ENCODE data around the gene ZBTB7C.

ZBTB7C gene

DNA sequence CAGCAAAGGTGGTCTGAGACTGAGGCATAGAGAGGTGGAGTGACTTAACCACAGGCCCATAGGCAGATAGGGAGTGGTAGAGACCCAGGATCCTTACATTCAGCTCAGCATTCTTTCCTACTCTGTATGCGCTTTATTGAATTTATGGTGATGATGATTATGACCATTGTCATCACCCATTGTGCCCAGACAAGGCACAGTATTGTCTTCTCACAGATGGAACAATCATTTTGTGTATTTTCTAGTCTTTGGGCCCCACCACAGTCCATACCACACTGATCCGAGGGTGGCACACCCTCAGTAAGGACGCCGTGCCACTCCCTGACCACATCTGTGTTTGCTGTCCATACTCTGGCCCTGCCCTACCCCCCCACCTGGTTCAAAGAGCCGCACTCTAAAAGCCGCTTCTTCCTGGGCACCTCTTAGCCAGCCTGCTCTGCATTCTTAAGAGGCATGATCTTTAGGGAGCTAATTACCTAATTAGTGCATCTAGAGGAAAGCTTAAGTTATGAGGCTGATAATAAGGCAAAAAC lies 299.2 kb downstream of the ZBTB7C start:
- Histone ChIP-seq H3K36me3 (ENCODE audit: control insufficient read depth in 5 of 5, insufficient read depth in 5 of 5, low read length in 5 of 5) (no peaks in the 10 kb centered on the region), H3K4me3 (ENCODE audit: low read depth in 1 of 5, low read length in 5 of 5) (no peak overlapping the region), H3K9me3 (ENCODE audit: control insufficient read depth in 5 of 5, low read length in 5 of 5) (no peaks in the 10 kb centered on the region), H3K27me3 (ENCODE audit: control insufficient read depth in 5 of 5, insufficient read depth in 4 of 5, low read length in 5 of 5) (peaks cover 0 to 9% (median 0%) of the 10 kb centered on the region in 5 donors), H3K27ac (ENCODE audit: low read depth, low read length) (no peak overlapping the region), H3K9ac (ENCODE audit: low read length in 5 of 5) (no peak overlapping the region), H3K4me1 (ENCODE audit: control insufficient read depth in 5 of 5, insufficient read depth in 5 of 5, low read length in 5 of 5) (no peaks in the 10 kb centered on the region)

DNA sequence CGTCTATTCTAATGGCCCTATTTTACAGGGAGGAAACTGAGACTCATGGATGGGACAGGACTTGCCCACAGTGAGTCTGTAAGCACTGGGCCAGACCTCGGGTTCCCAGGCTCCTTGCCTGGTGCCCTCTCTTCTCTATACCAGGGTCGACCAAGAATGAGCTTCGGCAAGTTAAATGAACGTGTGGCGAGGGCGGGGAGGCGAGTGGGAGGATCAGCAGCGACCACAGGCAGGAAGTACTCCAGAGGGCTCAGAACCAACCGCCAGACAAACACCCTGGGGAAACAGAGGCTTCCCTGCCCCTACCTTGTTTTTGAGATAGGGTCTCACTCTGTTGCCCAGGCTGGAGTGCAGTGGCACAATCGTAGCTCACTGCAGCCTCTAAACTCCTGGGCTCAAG lies 301.0 kb downstream of the ZBTB7C start:
- Histone ChIP-seq H3K27ac (ENCODE audit: low read depth, low read length) (no peak overlapping the region), H3K9ac (ENCODE audit: low read length in 5 of 5) (no peak overlapping the region), H3K4me1 (ENCODE audit: control insufficient read depth in 5 of 5, insufficient read depth in 5 of 5, low read length in 5 of 5) (no peaks in the 10 kb centered on the region), H3K27me3 (ENCODE audit: control insufficient read depth in 5 of 5, insufficient read depth in 4 of 5, low read length in 5 of 5) (peaks cover 0 to 9% (median 0%) of the 10 kb centered on the region in 5 donors), H3K9me3 (ENCODE audit: control insufficient read depth in 5 of 5, low read length in 5 of 5) (no peaks in the 10 kb centered on the region), H3K4me3 (ENCODE audit: low read depth in 1 of 5, low read length in 5 of 5) (no peak overlapping the region), H3K36me3 (ENCODE audit: control insufficient read depth in 5 of 5, insufficient read depth in 5 of 5, low read length in 5 of 5) (no peaks in the 10 kb centered on the region)

DNA sequence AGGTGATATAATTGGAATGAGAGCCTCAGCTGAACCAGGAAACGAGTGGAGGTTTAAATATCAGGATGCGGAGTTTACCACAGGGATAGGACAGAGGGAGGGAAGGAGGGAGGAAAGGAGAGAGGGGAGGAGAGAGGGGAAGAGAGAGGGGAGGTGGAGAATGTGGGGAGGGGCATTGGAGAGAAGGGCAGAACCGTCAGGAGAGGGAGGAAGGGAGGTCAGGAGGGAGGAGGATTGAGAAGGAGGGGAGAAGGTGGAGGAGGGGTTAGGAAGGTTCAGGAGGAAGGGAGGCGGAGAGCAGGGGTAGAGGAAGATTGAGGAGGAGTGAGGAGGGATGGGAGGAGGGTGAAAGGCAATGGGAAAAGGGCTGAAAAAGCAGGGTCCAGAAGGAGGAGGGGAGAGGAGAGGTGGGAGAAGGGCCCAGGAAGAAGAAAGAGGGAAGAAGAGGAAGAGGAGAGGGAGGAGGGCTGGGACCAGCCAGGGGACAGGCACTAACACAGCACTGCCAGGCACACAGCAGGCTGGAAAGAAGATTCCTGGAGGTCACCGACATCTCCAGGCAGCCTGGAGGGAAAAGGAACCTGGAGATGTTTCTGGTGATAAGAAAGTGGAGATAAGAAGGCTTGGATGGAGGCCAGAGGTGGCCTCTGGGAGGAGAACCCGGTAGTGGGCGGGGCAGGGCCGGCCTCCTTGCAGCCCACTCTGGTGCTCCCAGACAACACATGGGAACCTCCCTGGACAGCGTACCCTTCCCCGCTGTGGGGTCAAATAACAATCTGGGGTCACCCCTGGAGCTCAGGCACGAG lies 302.0 kb downstream of the ZBTB7C start:
- Histone ChIP-seq H3K27ac (ENCODE audit: low read depth, low read length) (no peak overlapping the region), H3K36me3 (ENCODE audit: control insufficient read depth in 5 of 5, insufficient read depth in 5 of 5, low read length in 5 of 5) (no peaks in the 10 kb centered on the region), H3K9ac (ENCODE audit: low read length in 5 of 5) (no peak overlapping the region), H3K4me3 (ENCODE audit: low read depth in 1 of 5, low read length in 5 of 5) (no peak overlapping the region), H3K4me1 (ENCODE audit: control insufficient read depth in 5 of 5, insufficient read depth in 5 of 5, low read length in 5 of 5) (no peaks in the 10 kb centered on the region), H3K27me3 (ENCODE audit: control insufficient read depth in 5 of 5, insufficient read depth in 4 of 5, low read length in 5 of 5) (peaks cover 0 to 9% (median 0%) of the 10 kb centered on the region in 5 donors), H3K9me3 (ENCODE audit: control insufficient read depth in 5 of 5, low read length in 5 of 5) (no peaks in the 10 kb centered on the region)

DNA sequence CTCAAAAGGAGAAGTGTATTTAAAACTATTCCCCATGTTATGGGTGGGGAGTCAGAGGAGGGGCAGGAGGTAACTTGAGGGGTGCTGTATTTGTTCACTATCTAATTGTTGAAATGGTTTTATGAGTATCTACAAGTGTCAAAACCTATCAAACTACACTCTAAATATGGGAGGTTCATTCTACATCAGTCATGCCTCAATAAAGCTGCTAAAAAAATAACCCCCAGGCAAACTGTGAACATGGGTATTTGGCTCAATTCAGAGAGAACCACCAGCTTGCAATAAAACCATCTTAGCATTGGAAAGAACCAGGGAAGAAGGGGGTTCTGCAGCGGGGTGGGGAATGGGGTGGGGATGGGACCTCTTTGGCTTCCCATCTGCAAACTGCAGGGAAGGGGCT lies 302.7 kb downstream of the ZBTB7C start:
- Histone ChIP-seq H3K27me3 (ENCODE audit: control insufficient read depth in 5 of 5, insufficient read depth in 4 of 5, low read length in 5 of 5) (peaks cover 0 to 9% (median 0%) of the 10 kb centered on the region in 5 donors), H3K4me1 (ENCODE audit: control insufficient read depth in 5 of 5, insufficient read depth in 5 of 5, low read length in 5 of 5) (no peaks in the 10 kb centered on the region), H3K27ac (ENCODE audit: low read depth, low read length) (no peak overlapping the region), H3K9ac (ENCODE audit: low read length in 5 of 5) (no peak overlapping the region), H3K4me3 (ENCODE audit: low read depth in 1 of 5, low read length in 5 of 5) (no peak overlapping the region), H3K9me3 (ENCODE audit: control insufficient read depth in 5 of 5, low read length in 5 of 5) (no peaks in the 10 kb centered on the region), H3K36me3 (ENCODE audit: control insufficient read depth in 5 of 5, insufficient read depth in 5 of 5, low read length in 5 of 5) (no peaks in the 10 kb centered on the region)

DNA sequence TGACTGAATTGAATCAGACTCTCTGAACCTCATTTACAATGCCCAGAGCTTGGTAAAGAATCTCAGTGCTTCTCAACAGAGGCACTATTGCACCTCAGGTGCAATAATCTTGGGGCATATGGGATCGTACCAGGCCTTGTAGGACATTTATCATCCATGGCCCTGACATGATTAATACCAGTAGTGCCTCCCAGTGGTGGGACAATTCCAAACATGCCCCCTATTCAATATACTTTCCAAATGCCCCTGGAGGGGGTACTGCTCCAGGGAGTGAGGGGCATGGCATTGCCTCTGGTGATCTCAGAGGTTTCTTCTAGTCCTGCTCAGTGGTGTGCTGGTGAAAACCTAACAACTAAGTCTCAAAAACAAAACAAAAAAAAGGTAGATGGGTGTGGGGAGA lies 303.9 kb downstream of the ZBTB7C start:
- H3K27me3 ChIP-seq (ENCODE audit: control insufficient read depth in 5 of 5, insufficient read depth in 4 of 5, low read length in 5 of 5): peaks cover 0 to 12% (median 0%) of the 10 kb centered on the region in 5 donors

DNA sequence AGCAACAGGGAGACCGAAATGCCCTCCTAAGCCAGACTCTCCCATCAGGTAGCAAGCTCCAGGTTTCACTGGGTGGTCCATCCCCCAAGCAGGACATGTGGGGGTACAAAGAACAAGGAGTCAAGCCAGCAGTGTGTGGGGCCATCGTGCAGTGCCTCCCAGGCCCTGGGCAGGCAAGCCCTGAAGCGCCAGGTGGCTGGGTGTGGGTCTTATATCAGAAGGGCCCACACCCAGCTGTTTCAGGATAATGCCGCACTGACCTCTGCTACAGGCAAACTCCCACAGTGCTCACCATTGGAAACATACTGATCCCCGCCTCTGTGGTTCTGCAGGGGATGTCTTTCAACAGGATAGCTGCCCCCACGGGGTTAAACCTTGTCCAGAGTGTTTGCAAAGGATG lies 304.5 kb downstream of the ZBTB7C start:
- Histone ChIP-seq H3K9me3 (ENCODE audit: control insufficient read depth in 5 of 5, low read length in 5 of 5) (no peaks in the 10 kb centered on the region), H3K27ac (ENCODE audit: low read depth, low read length) (no peak overlapping the region), H3K4me1 (ENCODE audit: control insufficient read depth in 5 of 5, insufficient read depth in 5 of 5, low read length in 5 of 5) (no peaks in the 10 kb centered on the region), H3K36me3 (ENCODE audit: control insufficient read depth in 5 of 5, insufficient read depth in 5 of 5, low read length in 5 of 5) (no peaks in the 10 kb centered on the region), H3K4me3 (ENCODE audit: low read depth in 1 of 5, low read length in 5 of 5) (no peak overlapping the region), H3K9ac (ENCODE audit: low read length in 5 of 5) (no peak overlapping the region), H3K27me3 (ENCODE audit: control insufficient read depth in 5 of 5, insufficient read depth in 4 of 5, low read length in 5 of 5) (peaks cover 0 to 12% (median 0%) of the 10 kb centered on the region in 5 donors)

More for the DNA sequence above, 303.9 kb downstream of the ZBTB7C start:
- Histone ChIP-seq H3K27ac (ENCODE audit: low read depth, low read length) (no peak overlapping the region), H3K9ac (ENCODE audit: low read length in 5 of 5) (no peak overlapping the region), H3K4me1 (ENCODE audit: control insufficient read depth in 5 of 5, insufficient read depth in 5 of 5, low read length in 5 of 5) (no peaks in the 10 kb centered on the region), H3K4me3 (ENCODE audit: low read depth in 1 of 5, low read length in 5 of 5) (no peak overlapping the region), H3K9me3 (ENCODE audit: control insufficient read depth in 5 of 5, low read length in 5 of 5) (no peaks in the 10 kb centered on the region), H3K36me3 (ENCODE audit: control insufficient read depth in 5 of 5, insufficient read depth in 5 of 5, low read length in 5 of 5) (no peaks in the 10 kb centered on the region)

DNA sequence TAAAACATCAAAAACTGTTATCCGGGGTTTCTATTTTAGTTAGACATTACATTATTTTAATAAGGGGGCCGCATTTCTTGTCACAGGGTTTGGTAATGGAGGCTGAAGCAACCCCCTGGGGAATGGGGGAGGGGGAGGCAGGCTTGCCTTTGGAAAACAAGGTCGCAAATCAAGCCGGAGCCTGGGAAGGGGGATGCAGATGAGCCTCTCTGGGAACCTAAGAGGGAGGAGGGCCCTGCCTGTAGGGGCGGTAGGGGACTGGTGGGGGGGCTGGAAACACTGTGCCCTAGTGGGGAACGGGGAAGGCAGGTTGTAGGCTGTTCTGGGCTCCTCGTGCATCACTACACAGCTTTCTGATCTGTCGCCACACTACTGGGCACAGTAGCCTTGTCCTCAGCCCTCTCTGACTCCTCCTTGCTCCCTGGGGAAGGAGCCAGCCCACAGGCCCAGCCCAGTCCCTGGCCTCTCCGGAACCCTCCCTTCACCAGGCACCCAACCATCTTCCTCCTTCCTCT lies 308.5 kb downstream of the ZBTB7C start:
- H3K36me3 ChIP-seq (ENCODE audit: control insufficient read depth in 5 of 5, insufficient read depth in 5 of 5, low read length in 5 of 5): no peaks in the 10 kb centered on the region
- H3K9ac ChIP-seq (ENCODE audit: low read length in 5 of 5): no peak overlapping the region
- peaks cover 0 to 3% (median 0%) of the 10 kb centered on the region in 5 donors for H3K27me3 ChIP-seq (ENCODE audit: control insufficient read depth in 5 of 5, insufficient read depth in 4 of 5, low read length in 5 of 5)
- H3K9me3 ChIP-seq (ENCODE audit: control insufficient read depth in 5 of 5, low read length in 5 of 5): no peaks in the 10 kb centered on the region
- no peak overlapping the region for H3K27ac ChIP-seq (ENCODE audit: low read depth, low read length)
- no peak overlapping the region for H3K4me3 ChIP-seq (ENCODE audit: low read depth in 1 of 5, low read length in 5 of 5)
- peaks cover 0 to 9% (median 2%) of the 10 kb centered on the region in 5 donors for H3K4me1 ChIP-seq (ENCODE audit: control insufficient read depth in 5 of 5, insufficient read depth in 5 of 5, low read length in 5 of 5)

DNA sequence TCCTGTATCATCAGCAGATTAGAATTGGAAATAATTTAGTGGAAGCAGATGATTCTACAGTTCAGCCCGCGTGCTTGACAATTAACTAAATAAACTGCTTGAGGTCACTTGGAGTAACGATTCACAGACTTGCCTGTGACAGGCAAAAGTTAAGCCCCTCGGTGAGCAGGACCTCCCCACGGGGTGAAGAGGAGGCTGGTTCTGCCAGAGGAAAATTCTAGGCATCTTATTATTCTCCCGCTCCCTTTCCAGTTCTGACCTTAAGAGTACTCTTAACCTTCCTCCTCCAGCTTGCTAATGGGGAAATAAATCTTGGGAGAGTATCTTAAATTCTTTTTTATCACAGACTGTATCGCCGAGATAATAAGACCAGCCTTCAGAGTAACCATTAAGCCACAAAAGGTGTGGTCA lies 309.0 kb downstream of the ZBTB7C start:
- Histone ChIP-seq H3K27ac (ENCODE audit: low read depth, low read length) (no peak overlapping the region), H3K4me3 (ENCODE audit: low read depth in 1 of 5, low read length in 5 of 5) (no peak overlapping the region), H3K9ac (ENCODE audit: low read length in 5 of 5) (no peak overlapping the region), H3K9me3 (ENCODE audit: control insufficient read depth in 5 of 5, low read length in 5 of 5) (no peaks in the 10 kb centered on the region), H3K4me1 (ENCODE audit: control insufficient read depth in 5 of 5, insufficient read depth in 5 of 5, low read length in 5 of 5) (peaks cover 0 to 10% (median 2%) of the 10 kb centered on the region in 5 donors), H3K27me3 (ENCODE audit: control insufficient read depth in 5 of 5, insufficient read depth in 4 of 5, low read length in 5 of 5) (peaks cover 0 to 3% (median 0%) of the 10 kb centered on the region in 5 donors), H3K36me3 (ENCODE audit: control insufficient read depth in 5 of 5, insufficient read depth in 5 of 5, low read length in 5 of 5) (no peaks in the 10 kb centered on the region)

DNA sequence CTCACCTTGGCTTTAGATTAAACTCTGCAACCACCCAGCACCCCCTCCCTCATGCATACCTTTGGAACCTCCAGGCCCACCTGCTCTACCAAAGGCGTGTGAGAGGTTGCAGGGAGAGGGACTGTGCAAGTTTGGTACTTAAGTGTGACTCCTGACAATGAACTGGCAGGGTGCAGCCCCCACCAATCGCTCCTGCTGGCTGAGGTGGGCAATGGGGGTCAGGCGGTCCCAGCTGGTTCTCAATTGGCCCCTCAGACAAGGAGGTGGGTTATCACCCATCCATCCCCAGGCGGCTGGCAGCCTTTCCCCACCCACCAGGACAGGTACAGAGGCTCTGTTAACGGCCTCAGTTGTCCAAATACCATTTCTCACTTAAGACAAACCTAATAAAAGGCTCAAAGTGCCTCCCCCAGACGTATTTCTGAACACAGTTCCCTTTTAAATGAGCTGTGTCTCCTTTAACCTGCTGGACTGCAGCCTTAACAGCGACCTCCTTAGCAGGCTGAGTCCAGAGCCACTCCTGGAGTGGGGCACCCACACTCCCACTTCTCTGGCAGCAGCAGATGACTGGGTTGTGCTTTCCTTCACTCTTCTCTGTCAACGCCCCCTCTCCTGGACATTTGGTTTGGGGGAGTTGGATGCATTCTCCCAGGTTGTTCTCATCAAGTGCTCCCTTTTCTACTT lies 309.6 kb downstream of the ZBTB7C start:
- H3K36me3 ChIP-seq (ENCODE audit: control insufficient read depth in 5 of 5, insufficient read depth in 5 of 5, low read length in 5 of 5): no peaks in the 10 kb centered on the region
- no peak overlapping the region for H3K27ac ChIP-seq (ENCODE audit: low read depth, low read length)
- no peak overlapping the region for H3K9ac ChIP-seq (ENCODE audit: low read length in 5 of 5)
- H3K9me3 ChIP-seq (ENCODE audit: control insufficient read depth in 5 of 5, low read length in 5 of 5): no peaks in the 10 kb centered on the region
- H3K27me3 ChIP-seq (ENCODE audit: control insufficient read depth in 5 of 5, insufficient read depth in 4 of 5, low read length in 5 of 5): peaks cover 0 to 3% (median 0%) of the 10 kb centered on the region in 5 donors
- peaks cover 0 to 10% (median 2%) of the 10 kb centered on the region in 5 donors for H3K4me1 ChIP-seq (ENCODE audit: control insufficient read depth in 5 of 5, insufficient read depth in 5 of 5, low read length in 5 of 5)
- H3K4me3 ChIP-seq (ENCODE audit: low read depth in 1 of 5, low read length in 5 of 5): no peak overlapping the region

DNA sequence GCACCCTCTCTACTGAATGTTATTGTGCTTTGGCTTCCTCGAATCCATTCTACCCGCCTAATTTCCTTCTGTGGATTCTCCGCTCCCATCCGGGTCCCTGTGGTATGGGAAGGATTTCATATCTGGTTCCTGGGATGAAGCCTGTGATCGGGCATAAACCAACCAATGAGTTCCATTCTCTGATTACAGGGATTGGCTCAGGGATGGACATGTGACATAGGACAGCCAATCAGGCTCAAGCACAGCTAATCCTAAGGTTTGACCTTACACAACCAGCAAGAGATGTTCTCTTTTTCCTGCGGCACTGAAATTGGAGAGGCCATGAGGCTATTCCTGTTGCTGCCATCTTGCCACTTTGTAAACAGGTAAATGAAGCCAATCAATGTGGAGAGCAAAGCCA lies 310.6 kb downstream of the ZBTB7C start:
- H3K36me3 ChIP-seq (ENCODE audit: control insufficient read depth in 5 of 5, insufficient read depth in 5 of 5, low read length in 5 of 5): no peaks in the 10 kb centered on the region
- no peak overlapping the region for H3K9ac ChIP-seq (ENCODE audit: low read length in 5 of 5)
- no peak overlapping the region for H3K27ac ChIP-seq (ENCODE audit: low read depth, low read length)
- H3K9me3 ChIP-seq (ENCODE audit: control insufficient read depth in 5 of 5, low read length in 5 of 5): no peaks in the 10 kb centered on the region
- peaks cover 0 to 10% (median 2%) of the 10 kb centered on the region in 5 donors for H3K4me1 ChIP-seq (ENCODE audit: control insufficient read depth in 5 of 5, insufficient read depth in 5 of 5, low read length in 5 of 5)
- H3K4me3 ChIP-seq (ENCODE audit: low read depth in 1 of 5, low read length in 5 of 5): no peak overlapping the region
- H3K27me3 ChIP-seq (ENCODE audit: control insufficient read depth in 5 of 5, insufficient read depth in 4 of 5, low read length in 5 of 5): peaks cover 0 to 3% (median 0%) of the 10 kb centered on the region in 5 donors
